Endodermal cell (in vitro differentiated cells): ENCODE data around the gene EAF2. TPM values are rescaled to one million over a fixed set of nuclear protein-coding genes. Genes with fewer than 3 reads are reported as not detected.

Experiments used
- DNase-seq: peaks from one replicate; pipeline ENCODE4 v3.0.0-alpha.2; 2017
- H3K27ac ChIP-seq: 2 replicates; pipeline ENCODE4 v1.5.1; 2013; ENCODE audit warnings: mild to moderate bottlenecking, low read depth, low read length, moderate library complexity
- H3K27me3 ChIP-seq: 2 replicates; pipeline ENCODE4 v1.6.1; 2013; ENCODE audit warnings: mild to moderate bottlenecking, low read length, moderate library complexity; ENCODE audit not compliant: insufficient read depth, control insufficient read depth, poor library complexity, severe bottlenecking
- H3K36me3 ChIP-seq: 2 replicates; pipeline ENCODE4 v1.7.0; 2013; ENCODE audit warnings: mild to moderate bottlenecking, low read length, moderate library complexity; ENCODE audit not compliant: control insufficient read depth, insufficient read depth
- H3K4me1 ChIP-seq: one replicate; pipeline ENCODE4 v1.7.0; 2013; ENCODE audit warnings: low read length; ENCODE audit not compliant: control insufficient read depth, insufficient read depth
- H3K4me3 ChIP-seq: 2 replicates; pipeline ENCODE4 v1.5.1; 2013; ENCODE audit warnings: mild to moderate bottlenecking, low read length, moderate library complexity
- H3K9ac ChIP-seq: 2 replicates; pipeline ENCODE4 v1.6.1; 2013; ENCODE audit warnings: mild to moderate bottlenecking, low read length, moderate library complexity; ENCODE audit not compliant: poor library complexity, severe bottlenecking; ENCODE audit errors: extremely low read depth
- H3K9me3 ChIP-seq: 2 replicates; pipeline ENCODE4 v1.6.1; 2013; ENCODE audit warnings: mild to moderate bottlenecking, low read length, moderate library complexity; ENCODE audit not compliant: control insufficient read depth
- H3K27ac Mint-ChIP-seq: 2 replicates; pipeline ENCODE4 v1.8.0; 2020; ENCODE audit warnings: mixed read lengths
- H3K27me3 Mint-ChIP-seq: 2 replicates; pipeline ENCODE4 v1.8.0; 2021; ENCODE audit warnings: mild to moderate bottlenecking, mixed read lengths; ENCODE audit not compliant: insufficient read depth
- H3K36me3 Mint-ChIP-seq: 2 replicates; pipeline ENCODE4 v1.8.0; 2020; ENCODE audit warnings: low read depth, mixed read lengths
- H3K4me1 Mint-ChIP-seq: 2 replicates; pipeline ENCODE4 v1.8.0; 2020; ENCODE audit warnings: mixed read lengths
- H3K4me3 Mint-ChIP-seq: 2 replicates; pipeline ENCODE4 v1.8.0; 2020; ENCODE audit warnings: mild to moderate bottlenecking, moderate library complexity, mixed read lengths
- H3K9me3 Mint-ChIP-seq: 2 replicates; pipeline ENCODE4 v1.8.0; 2020; ENCODE audit warnings: mild to moderate bottlenecking, mixed read lengths
- WGBS, 2 experiments: methylation state at CpG; one replicate each; pipeline versions ENCODE4 v1.1.5 to v1.1.7; 2013; ENCODE audit warnings: missing lambda C conversion rate in 2 of 2, mixed read lengths in 1 of 2; ENCODE audit not compliant: insufficient coverage in 1 of 2, insufficient read length in 1 of 2; 5-methylcytosine and 5-hydroxymethylcytosine counted together
- total RNA-seq, 2 donors: library from RNA; stranded (reverse); fragmentation: NEBNext Ultra II Directional in 1 of 2; extraction: Animal tissue kit (Norgen Biotek cat#: 25700) in 1 of 2; gene quantifications; 2 replicates in 1 of 2; 3 replicates in 1 of 2; pipeline ENCODE4 v1.2.1, GENCODE V29; 2021
- TF ChIP-seq, protein P1 (sequence below): fragments of 200-600 bp; sonication (generic); conservative IDR thresholded peaks from 2 replicates; pipeline ENCODE4 v1.5.0; 2021; ENCODE audit warnings: antibody characterized with exemption, mild to moderate bottlenecking

EAF2 gene
- total RNA-seq, 2 donors from 2014 or later: 3.5 to 4.6 TPM

DNA sequence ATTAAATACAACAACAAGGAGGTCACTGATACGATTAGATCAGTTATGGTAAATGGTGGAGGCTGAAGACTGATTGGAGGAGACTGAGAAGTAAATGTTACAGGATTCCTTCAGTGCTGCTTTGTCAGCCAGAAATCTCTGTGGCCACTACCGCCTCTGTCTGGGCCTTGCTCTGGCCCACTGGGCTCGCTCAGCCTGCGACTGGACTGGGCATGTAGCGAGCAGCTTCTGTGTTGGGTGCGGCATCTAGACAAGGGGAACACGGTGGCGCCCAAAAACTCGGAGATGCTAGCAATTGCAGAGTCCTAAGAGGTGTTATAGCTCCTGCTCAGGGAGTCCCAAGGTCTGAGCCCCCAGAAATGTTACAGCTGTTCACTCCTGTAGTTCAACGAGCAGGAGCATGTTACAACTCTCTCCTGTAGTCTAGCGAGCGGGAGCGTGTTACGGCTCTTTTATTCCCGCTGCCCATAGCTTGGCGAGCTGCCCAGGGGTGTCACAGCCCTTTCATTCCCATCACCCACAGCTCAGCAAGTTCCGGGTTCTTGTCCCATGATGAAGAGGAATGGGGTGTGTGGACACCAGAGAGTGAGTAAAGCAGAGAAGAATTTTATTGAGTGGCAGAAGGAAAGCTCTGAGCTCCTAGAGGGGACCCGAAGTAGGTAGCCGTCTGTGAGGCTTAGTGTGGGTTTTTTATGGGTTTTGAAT is 83.9 kb downstream of the EAF2 start:
- Histone ChIP-seq H3K36me3 (no peaks in the 10 kb centered on the region), H3K9me3 (no peaks in the 10 kb centered on the region), H3K27ac (no peak overlapping the region), H3K4me1 (peaks cover under 1% of the 10 kb centered on the region), H3K9ac (no peak overlapping the region), H3K27me3 (no peaks in the 10 kb centered on the region), H3K4me3 (peak overlapping the region; percentile 7)
- 92 to 100% methylated on average over 11 to 19 of the region's 19 CpGs for WGBS, 2 experiments
- H3K36me3 Mint-ChIP-seq: no peaks in the 10 kb centered on the region
- no peak for DNase-seq
- no peaks in the 10 kb centered on the region for H3K27me3 Mint-ChIP-seq
- H3K9me3 Mint-ChIP-seq: no peaks in the 10 kb centered on the region
- peaks cover 40% of the 10 kb centered on the region for H3K4me1 Mint-ChIP-seq
- H3K27ac Mint-ChIP-seq: no peak overlapping the region
- no peak overlapping the region for H3K4me3 Mint-ChIP-seq
- TF ChIP-seq, protein P1, sequence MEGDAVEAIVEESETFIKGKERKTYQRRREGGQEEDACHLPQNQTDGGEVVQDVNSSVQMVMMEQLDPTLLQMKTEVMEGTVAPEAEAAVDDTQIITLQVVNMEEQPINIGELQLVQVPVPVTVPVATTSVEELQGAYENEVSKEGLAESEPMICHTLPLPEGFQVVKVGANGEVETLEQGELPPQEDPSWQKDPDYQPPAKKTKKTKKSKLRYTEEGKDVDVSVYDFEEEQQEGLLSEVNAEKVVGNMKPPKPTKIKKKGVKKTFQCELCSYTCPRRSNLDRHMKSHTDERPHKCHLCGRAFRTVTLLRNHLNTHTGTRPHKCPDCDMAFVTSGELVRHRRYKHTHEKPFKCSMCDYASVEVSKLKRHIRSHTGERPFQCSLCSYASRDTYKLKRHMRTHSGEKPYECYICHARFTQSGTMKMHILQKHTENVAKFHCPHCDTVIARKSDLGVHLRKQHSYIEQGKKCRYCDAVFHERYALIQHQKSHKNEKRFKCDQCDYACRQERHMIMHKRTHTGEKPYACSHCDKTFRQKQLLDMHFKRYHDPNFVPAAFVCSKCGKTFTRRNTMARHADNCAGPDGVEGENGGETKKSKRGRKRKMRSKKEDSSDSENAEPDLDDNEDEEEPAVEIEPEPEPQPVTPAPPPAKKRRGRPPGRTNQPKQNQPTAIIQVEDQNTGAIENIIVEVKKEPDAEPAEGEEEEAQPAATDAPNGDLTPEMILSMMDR: no peak

DNA sequence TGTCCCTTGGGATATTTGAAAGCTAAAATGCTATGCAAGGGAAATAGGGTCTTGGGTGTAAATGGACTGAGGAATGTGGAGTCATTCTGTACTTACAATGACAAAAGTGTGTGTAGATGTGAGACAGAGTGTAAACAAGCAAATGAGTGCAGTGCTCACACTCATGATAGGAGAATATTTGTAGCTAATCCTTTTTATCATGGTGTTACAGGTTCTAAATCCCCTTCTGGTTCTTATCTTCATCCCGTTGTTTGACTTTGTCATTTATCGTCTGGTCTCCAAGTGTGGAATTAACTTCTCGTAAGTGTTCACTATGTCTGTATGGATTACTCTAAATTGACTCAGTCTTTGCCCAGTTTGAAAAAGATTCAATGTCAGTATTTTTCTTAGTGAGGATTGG is 89.7 kb downstream of the EAF2 start:
- peak overlapping the region; percentile 89 for H3K27ac Mint-ChIP-seq
- Histone ChIP-seq H3K27me3 (no peaks in the 10 kb centered on the region), H3K4me3 (peak overlapping the region; percentile 41), H3K27ac (no peak overlapping the region), H3K9me3 (peaks cover 20% of the 10 kb centered on the region), H3K4me1 (peaks cover 4% of the 10 kb centered on the region), H3K36me3 (no peaks in the 10 kb centered on the region), H3K9ac (no peak overlapping the region)
- H3K36me3 Mint-ChIP-seq: peaks cover 3% of the 10 kb centered on the region
- H3K4me1 Mint-ChIP-seq: peaks cover 28% of the 10 kb centered on the region
- peak overlapping the region; percentile 39 for H3K4me3 Mint-ChIP-seq
- no peak for DNase-seq
- TF ChIP-seq, protein P1: no peak
- H3K27me3 Mint-ChIP-seq: no peaks in the 10 kb centered on the region
- 43 to 69% methylated on average over 2 to 3 of the region's 3 CpGs for WGBS, 2 experiments
- H3K9me3 Mint-ChIP-seq: peaks cover 15% of the 10 kb centered on the region

DNA sequence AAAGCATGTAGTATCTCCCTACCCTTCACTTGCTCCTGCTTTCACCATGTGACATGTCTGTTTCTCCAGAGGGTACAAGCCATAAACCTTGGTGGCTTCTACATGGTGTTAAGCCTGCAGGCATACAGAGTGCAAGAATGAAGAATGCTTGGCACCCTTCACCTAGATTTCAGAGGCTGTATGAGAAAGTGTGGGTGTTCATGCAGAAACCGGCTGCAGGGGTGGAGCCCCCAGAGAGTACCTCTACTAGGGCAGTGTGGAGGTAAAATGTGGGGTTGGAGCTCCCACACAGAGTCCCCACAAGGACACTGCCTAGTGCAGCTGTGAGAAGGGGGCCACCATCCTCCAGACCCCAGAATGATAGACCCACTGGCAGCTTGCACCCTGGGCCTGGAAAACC is 91.4 kb downstream of the EAF2 start:
- no peak overlapping the region for H3K27ac Mint-ChIP-seq
- peaks cover 4% of the 10 kb centered on the region for H3K4me1 ChIP-seq
- H3K4me1 Mint-ChIP-seq: peaks cover 34% of the 10 kb centered on the region
- TF ChIP-seq, protein P1: no peak
- peaks cover 20% of the 10 kb centered on the region for H3K9me3 ChIP-seq
- peaks cover 15% of the 10 kb centered on the region for H3K9me3 Mint-ChIP-seq
- no peaks in the 10 kb centered on the region for H3K27me3 Mint-ChIP-seq
- 46% methylated on average over 1 of the region's 1 CpG; no CpG with 5 or more reads in 1 of the 2 experiments for WGBS, 2 experiments
- H3K4me3 ChIP-seq: no peak overlapping the region
- H3K36me3 Mint-ChIP-seq: peaks cover 3% of the 10 kb centered on the region
- no peaks in the 10 kb centered on the region for H3K36me3 ChIP-seq
- H3K9ac ChIP-seq: no peak overlapping the region
- no peak for DNase-seq
- no peaks in the 10 kb centered on the region for H3K27me3 ChIP-seq
- H3K27ac ChIP-seq: no peak overlapping the region
- H3K4me3 Mint-ChIP-seq: no peak overlapping the region

Other genes with a start within 250 kb of the EAF2 start
- not detected for gene FBXO40, start 241.8 kb upstream of the EAF2 start, total RNA-seq
- gene HCLS1, start 174.3 kb upstream of the EAF2 start, total RNA-seq: 1 to 10 TPM in 1 of 2 donors, under 1 TPM in 1; 0.53 to 1.3 TPM
- 10 to 100 TPM; 47.8 to 53.0 TPM for gene GOLGB1, start 85.5 kb upstream of the EAF2 start, total RNA-seq
- gene IQCB1, start 149 bp upstream of the EAF2 start, total RNA-seq: 10 to 100 TPM; 35.2 to 44.5 TPM
- gene SLC15A2, start 59.2 kb downstream of the EAF2 start, total RNA-seq: 1 to 10 TPM in 1 of 2 donors, under 1 TPM in 1; 0.73 to 2.1 TPM
- 1 to 10 TPM; 2.0 to 3.6 TPM for gene ILDR1, start 187.0 kb downstream of the EAF2 start, total RNA-seq
- not detected for gene CD86, start 220.2 kb downstream of the EAF2 start, total RNA-seq